Measurements from ENCODE around the gene ANK3.

DNA sequence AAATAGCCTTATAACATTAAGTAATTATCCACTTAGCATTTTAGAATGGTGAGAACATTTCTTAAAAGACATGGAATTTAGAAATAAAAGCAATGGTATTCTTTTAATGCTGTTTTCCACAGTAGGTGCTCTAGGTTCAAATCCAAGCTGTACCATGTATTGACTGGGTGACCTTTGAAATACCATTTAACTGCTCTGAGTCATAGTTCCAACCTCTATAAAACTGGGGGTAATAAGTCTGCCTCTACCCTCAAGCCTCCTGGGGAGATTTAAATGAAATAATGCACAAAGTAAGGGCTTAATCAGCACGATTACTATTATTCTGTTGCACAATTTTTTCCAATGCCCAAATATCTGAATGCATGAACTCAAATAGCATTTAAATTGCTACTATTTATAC lies 246.9 kb downstream of the ANK3 start:
- TF ChIP-seq POLR2A (IDR thresholded peaks at IDR 0.05; ENCODE audit: extremely low read depth, insufficient read length) (no peak), CTCF (IDR thresholded peaks at IDR 0.05; ENCODE audit: low read depth, low read length) (no peak)
